ENCODE results near the gene ERAS.

- TF ChIP-seq CTCF (IDR thresholded peaks at IDR 0.05; ENCODE audit: low read depth, low read length) = no peak
- no peak for TF ChIP-seq MAX (IDR thresholded peaks at IDR 0.05; ENCODE audit: low read depth, low read length)
These were observed 12.7 kb upstream of the ERAS start for GRCh38 chrX:48813644-48814043.
